ENCODE data around the gene EGLN1. TPM values are rescaled to one million over a fixed set of nuclear protein-coding genes. Genes with fewer than 3 reads are reported as not detected.

Gene EGLN1
- total RNA-seq, 2 experiments from 2014 or later: 46.5 to 47.2 TPM

- Mint-ChIP-seq H3K4me3 (peak overlapping the region; percentile 94), H3K27me3 (peaks cover 4% of the 10 kb centered on the region), H3K36me3 (ENCODE audit: low read depth) (peaks cover 37% of the 10 kb centered on the region), H3K9me3 (no peaks in the 10 kb centered on the region), H3K27ac (peak overlapping the region; percentile 86), H3K4me1 (ENCODE audit: low read depth) (peaks cover 37% of the 10 kb centered on the region)
- peak; percentile 3 for ATAC-seq
- DNase-seq: peak; percentile 47
- ChIA-PET POLR2A (interaction anchor here (1.0 to 2.2 kb wide), 5 partner anchors 10 to 131 kb away, joined by 3 to 8 read pairs (median 4); no protein-coding TSS in a partner anchor), CTCF (interaction anchor here (0.9 to 2.3 kb wide), 8 partner anchors 11 to 180 kb away, joined by 3 to 6 read pairs (median 3); partner anchors contain the start of genes EXOC8 and SPRTN)
- intact Hi-C loops (cut with micrococcal nuclease): loop anchor here (5.0 kb wide), 2 partner anchors 59 to 106 kb away; partner anchors contain the start of gene TSNAX
- no peak for TF ChIP-seq CTCF (IDR thresholded peaks at IDR 0.05)
Observed at GRCh38 chr1:231420959-231421545, 1.0 kb downstream of the EGLN1 start.

GRCh38 chr1:231420299-231420958, 1.7 kb downstream of the EGLN1 start:
- intact Hi-C loops (cut with micrococcal nuclease): loop anchor here (5.0 kb wide), 2 partner anchors 58 to 107 kb away; partner anchors contain the start of gene TSNAX
- Mint-ChIP-seq H3K27ac (peak overlapping the region; percentile 86), H3K36me3 (ENCODE audit: low read depth) (peaks cover 39% of the 10 kb centered on the region), H3K4me1 (ENCODE audit: low read depth) (peaks cover 39% of the 10 kb centered on the region), H3K9me3 (no peaks in the 10 kb centered on the region), H3K27me3 (peaks cover 2% of the 10 kb centered on the region), H3K4me3 (peak overlapping the region; percentile 94)
- ChIA-PET POLR2A (interaction anchor here (1.0 to 2.2 kb wide), 6 partner anchors 9 to 60 kb away, joined by 3 to 8 read pairs (median 4); no protein-coding TSS in a partner anchor), CTCF (interaction anchor here (0.9 to 2.3 kb wide), 11 partner anchors 10 to 180 kb away, joined by 3 to 6 read pairs (median 3); partner anchors contain the start of genes EXOC8 and SPRTN)
- ATAC-seq (no peak), DNase-seq (peak; percentile 18)
- TF ChIP-seq CTCF (IDR thresholded peaks at IDR 0.05): no peak

GRCh38 chr1:231419738-231420298, 2.3 kb downstream of the EGLN1 start:
- Mint-ChIP-seq H3K36me3 (ENCODE audit: low read depth) (peaks cover 41% of the 10 kb centered on the region), H3K27ac (peak overlapping the region; percentile 6), H3K27me3 (peaks cover 2% of the 10 kb centered on the region), H3K4me1 (ENCODE audit: low read depth) (peaks cover 40% of the 10 kb centered on the region), H3K9me3 (no peaks in the 10 kb centered on the region), H3K4me3 (peak overlapping the region; percentile 94)
- POLR2A ChIA-PET: interaction anchor here (1.0 to 2.2 kb wide), 5 partner anchors 9 to 59 kb away, joined by 3 to 8 read pairs (median 3); no protein-coding TSS in a partner anchor
- intact Hi-C loops (cut with micrococcal nuclease): loop anchor here (5.0 kb wide), 2 partner anchors 58 to 107 kb away; partner anchors contain the start of gene TSNAX
- CTCF ChIA-PET: interaction anchor here (0.9 to 2.3 kb wide), 7 partner anchors 10 to 112 kb away, joined by 3 to 5 read pairs (median 3); no protein-coding TSS in a partner anchor
- DNase-seq (no peak), ATAC-seq (no peak)
- TF ChIP-seq CTCF (IDR thresholded peaks at IDR 0.05): no peak

- TF ChIP-seq CTCF (IDR thresholded peaks at IDR 0.05): no peak
- H3K9me3 Mint-ChIP-seq: no peaks in the 10 kb centered on the region
- intact Hi-C loops (cut with micrococcal nuclease): no loop called here
- CTCF ChIA-PET: interaction anchor here (1.3 to 2.3 kb wide), 4 partner anchors 9 to 100 kb away, joined by 3 to 5 read pairs (median 4); no protein-coding TSS in a partner anchor
- peak overlapping the region; percentile 94 for H3K4me3 Mint-ChIP-seq
- no peak overlapping the region for H3K27ac Mint-ChIP-seq
- DNase-seq (no peak), ATAC-seq (no peak)
- peaks cover 44% of the 10 kb centered on the region for H3K36me3 Mint-ChIP-seq (ENCODE audit: low read depth)
- H3K4me1 Mint-ChIP-seq (ENCODE audit: low read depth): peaks cover 44% of the 10 kb centered on the region
- POLR2A ChIA-PET: interaction anchor here (1.1 kb wide), 1 partner anchor 23 kb away, joined by 3 read pairs; no protein-coding TSS in a partner anchor
- H3K27me3 Mint-ChIP-seq: peaks cover 2% of the 10 kb centered on the region
Observed at GRCh38 chr1:231419147-231419546, 2.9 kb downstream of the EGLN1 start.

All from activated CD8-positive, alpha-beta T cell treated with anti-CD3 and anti-CD28 coated beads for 36 hours (primary cell).